GM23338 (cell line): ENCODE data around the gene DBET. TPM values are rescaled to one million over a fixed set of nuclear protein-coding genes. Genes with fewer than 3 reads are reported as not detected.
"Not testable (repeated sequence)": the region's sequence is repeated elsewhere in the genome, so short reads cannot be mapped to it uniquely, and the experiment has no call there.

Source experiments
- ATAC-seq: fragments of 200-7000 bp; cut with Tn5 transposase; 3 replicates; pipeline ENCODE4 v1.9.1; 2020
- DNase-seq: peaks from one replicate; pipeline ENCODE4 v3.0.0-alpha.2; 2015; ENCODE audit warnings: low spot score
- H2AFZ ChIP-seq: fragments of 200-600 bp; sonication (generic); 2 replicates; pipeline ENCODE4 v1.8.0; 2016; ENCODE audit warnings: antibody characterized with exemption, mild to moderate bottlenecking, moderate library complexity
- H3F3A ChIP-seq: fragments of 200-600 bp; sonication (generic); replicated peaks from 2 replicates; pipeline ENCODE4 v1.8.0; 2017; ENCODE audit warnings: antibody characterized with exemption, mixed run types, low read depth
- H3K27ac ChIP-seq: fragments of 200-600 bp; sonication (generic); 2 replicates; pipeline ENCODE4 v1.6.1; 2016; ENCODE audit warnings: low read depth
- H3K27me3 ChIP-seq: fragments of 200-600 bp; sonication (generic); 2 replicates; pipeline ENCODE4 v1.8.0; 2016; ENCODE audit warnings: mild to moderate bottlenecking, mixed run types, moderate library complexity; ENCODE audit not compliant: insufficient read depth
- H3K36me3 ChIP-seq: fragments of 200-600 bp; sonication (generic); 2 replicates; pipeline ENCODE4 v1.8.0; 2016; ENCODE audit warnings: mild to moderate bottlenecking; ENCODE audit not compliant: insufficient read depth
- H3K4me1 ChIP-seq: fragments of 200-600 bp; sonication (generic); 2 replicates; pipeline ENCODE4 v1.8.0; 2016; ENCODE audit warnings: mild to moderate bottlenecking, moderate library complexity; ENCODE audit not compliant: insufficient read depth
- H3K4me2 ChIP-seq: fragments of 200-600 bp; sonication (generic); 2 replicates; pipeline ENCODE4 v1.7.1; 2017; ENCODE audit warnings: mixed run types
- H3K4me3 ChIP-seq: fragments of 200-600 bp; sonication (generic); 2 replicates; pipeline ENCODE4 v1.6.1; 2016; ENCODE audit warnings: mixed run types
- H3K79me2 ChIP-seq: fragments of 200-600 bp; sonication (generic); replicated peaks from 2 replicates; pipeline ENCODE4 v1.8.0; 2017; ENCODE audit warnings: mild to moderate bottlenecking; ENCODE audit not compliant: insufficient read depth
- H3K9me2 ChIP-seq: fragments of 200-600 bp; sonication (generic); 2 replicates; pipeline ENCODE4 v1.8.0; 2017; ENCODE audit not compliant: insufficient read depth
- H4K20me1 ChIP-seq: fragments of 200-600 bp; sonication (generic); replicated peaks from 2 replicates; pipeline ENCODE4 v1.8.0; 2017; ENCODE audit warnings: mild to moderate bottlenecking; ENCODE audit not compliant: insufficient read depth
- H3K27ac Mint-ChIP-seq: 2 replicates; pipeline ENCODE4 v1.8.0; 2020; ENCODE audit warnings: inconsistent platforms, mild to moderate bottlenecking, moderate library complexity, mixed read lengths
- H3K27me3 Mint-ChIP-seq: 3 replicates; pipeline ENCODE4 v1.8.0; 2022; ENCODE audit warnings: low read depth, mild to moderate bottlenecking, moderate library complexity, mixed read lengths, inconsistent platforms; ENCODE audit not compliant: insufficient read depth, poor library complexity
- H3K36me3 Mint-ChIP-seq: 3 replicates; pipeline ENCODE4 v1.8.0; 2021; ENCODE audit warnings: low read depth, mild to moderate bottlenecking, inconsistent platforms, moderate library complexity, mixed read lengths
- H3K4me1 Mint-ChIP-seq: 3 replicates; pipeline ENCODE4 v1.8.0; 2020; ENCODE audit warnings: mild to moderate bottlenecking, inconsistent platforms, mixed read lengths
- H3K4me3 Mint-ChIP-seq: 3 replicates; pipeline ENCODE4 v1.8.0; 2021; ENCODE audit warnings: moderate library complexity, mild to moderate bottlenecking, inconsistent platforms, mixed read lengths
- H3K9me3 Mint-ChIP-seq: 3 replicates; pipeline ENCODE4 v1.8.0; 2020; ENCODE audit warnings: moderate library complexity, mild to moderate bottlenecking, inconsistent platforms, mixed read lengths
- CREB1 ChIP-seq: fragments of 250-450 bp; sonication (Bioruptor Pico); IDR thresholded peaks from 2 replicates; pipeline ENCODE4 v1.5.0; 2020; ENCODE audit warnings: low read depth, mild to moderate bottlenecking, moderate library complexity
- EZH2 ChIP-seq: fragments of 200-600 bp; sonication (generic); IDR thresholded peaks from one replicate; pipeline ENCODE4 v1.8.0; 2017; ENCODE audit warnings: antibody characterized with exemption, mild to moderate bottlenecking, low read depth; ENCODE audit not compliant: unreplicated experiment
- EZH2phosphoT487 ChIP-seq: fragments of 200-600 bp; sonication (generic); IDR thresholded peaks from one replicate; pipeline ENCODE4 v1.8.1; 2018; ENCODE audit warnings: antibody characterized with exemption; ENCODE audit not compliant: unreplicated experiment
- JUNB ChIP-seq: IDR thresholded peaks from one replicate; pipeline ENCODE4 v1.6.1; 2016; ENCODE audit warnings: antibody characterized with exemption; ENCODE audit not compliant: unreplicated experiment
- NANOG ChIP-seq: IDR thresholded peaks from 2 replicates; pipeline ENCODE4 v1.6.1; 2016; ENCODE audit warnings: antibody characterized with exemption, borderline replicate concordance
- POLR2AphosphoS5 ChIP-seq: IDR thresholded peaks from 2 replicates; pipeline ENCODE4 v1.6.1; 2016; ENCODE audit warnings: antibody characterized with exemption, low read depth
- ZNF331 ChIP-seq: fragments of 250-450 bp; sonication (Bioruptor Pico); IDR thresholded peaks from 2 replicates; pipeline ENCODE4 v1.5.0; 2020; ENCODE audit warnings: low read depth, mild to moderate bottlenecking, moderate library complexity
- polyA plus RNA-seq: library from polyadenylated mRNA; unstranded; fragments of >200 nt; fragmentation: Nextera tagmentation; extraction: Ambion mirVana; gene quantifications from 2 replicates; pipeline ENCODE4 v1.2.1, GENCODE V29; 2016
- total RNA-seq: library from RNA; depleted of rRNA; stranded (reverse); fragments of >200 nt; shearing (Covaris generic); gene quantifications from 2 replicates; pipeline ENCODE4 v1.2.3, GENCODE V29; 2014
- TF ChIP-seq, protein P1 (sequence below): IDR thresholded peaks from 2 replicates; pipeline ENCODE4 v1.6.1; 2016; ENCODE audit warnings: antibody characterized with exemption

DBET gene
- total and polyA plus RNA-seq, 2 experiments from 2014 or later = 0.08 TPM; not detected in 1

DNA sequence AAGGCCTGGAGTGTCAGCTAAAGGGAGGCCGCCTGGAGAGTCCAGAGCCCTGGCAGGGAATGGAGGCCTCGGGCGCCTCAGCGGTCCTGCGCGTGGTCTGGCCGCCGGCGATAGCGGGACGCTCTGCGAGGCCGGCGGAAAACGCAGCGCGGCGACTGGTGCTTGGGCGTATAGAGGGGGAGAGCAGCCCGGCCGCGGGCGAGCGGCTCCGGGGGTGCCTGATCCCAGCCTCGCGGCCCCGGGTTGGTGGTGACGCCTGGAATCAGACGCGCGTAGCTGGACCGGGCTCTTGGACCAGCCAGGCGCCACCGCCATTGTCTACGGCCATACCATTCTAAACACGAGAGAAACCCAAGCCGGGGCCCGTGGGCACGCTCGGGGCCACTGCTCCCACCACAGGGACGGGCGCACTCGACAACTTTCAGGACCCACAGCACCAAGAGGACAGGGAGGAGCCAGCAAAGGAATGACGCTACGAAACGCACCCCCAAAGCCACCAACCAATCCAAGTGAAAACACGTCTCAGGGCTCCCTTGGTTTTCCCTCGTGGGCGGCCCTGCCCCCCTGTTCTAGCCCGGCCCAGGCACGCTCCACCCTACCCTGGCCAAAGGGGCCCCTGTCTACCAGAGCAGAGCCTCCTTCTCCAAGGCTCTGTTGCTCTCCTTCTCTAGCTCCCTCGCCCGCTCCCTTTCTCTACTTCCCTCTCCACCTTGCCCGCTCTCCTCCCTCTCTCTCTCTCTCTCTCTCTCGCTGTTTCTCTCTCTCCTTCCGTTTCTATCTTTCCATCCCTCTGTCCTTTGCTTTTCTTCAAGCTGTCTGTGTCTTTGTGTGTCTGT, 45.1 kb upstream of the DBET start:
- no peak overlapping the region for H3K27ac Mint-ChIP-seq
- peaks cover 40% of the 10 kb centered on the region for H3K4me1 Mint-ChIP-seq
- H3K4me3 ChIP-seq = peak overlapping the region; percentile 40; the same call in 1 of the 2 replicates
- no peaks in the 10 kb centered on the region for H3K79me2 ChIP-seq
- H3K36me3 ChIP-seq = no peaks in the 10 kb centered on the region
- peaks cover 76% of the 10 kb centered on the region for H3K27me3 Mint-ChIP-seq
- no peak overlapping the region for H3K27ac ChIP-seq
- H3K27me3 ChIP-seq = peaks cover 87% of the 10 kb centered on the region
- H3K4me1 ChIP-seq = peaks cover 6% of the 10 kb centered on the region
- ATAC-seq (peak; percentile 1; the same call in 2 of the 3 replicates), DNase-seq (peak; percentile 69)
- peak overlapping the region; percentile 75 for H3K4me3 Mint-ChIP-seq
- TF ChIP-seq EZH2 = peak; percentile 87
- TF ChIP-seq, protein P1, sequence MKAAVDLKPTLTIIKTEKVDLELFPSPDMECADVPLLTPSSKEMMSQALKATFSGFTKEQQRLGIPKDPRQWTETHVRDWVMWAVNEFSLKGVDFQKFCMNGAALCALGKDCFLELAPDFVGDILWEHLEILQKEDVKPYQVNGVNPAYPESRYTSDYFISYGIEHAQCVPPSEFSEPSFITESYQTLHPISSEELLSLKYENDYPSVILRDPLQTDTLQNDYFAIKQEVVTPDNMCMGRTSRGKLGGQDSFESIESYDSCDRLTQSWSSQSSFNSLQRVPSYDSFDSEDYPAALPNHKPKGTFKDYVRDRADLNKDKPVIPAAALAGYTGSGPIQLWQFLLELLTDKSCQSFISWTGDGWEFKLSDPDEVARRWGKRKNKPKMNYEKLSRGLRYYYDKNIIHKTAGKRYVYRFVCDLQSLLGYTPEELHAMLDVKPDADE = no peak
- peaks cover 48% of the 10 kb centered on the region for H3K9me3 Mint-ChIP-seq
- H3F3A ChIP-seq = 0 out of 2 replicates have a peak, but pooled peaks cover 2% of the 10 kb centered on the region
- H3K36me3 Mint-ChIP-seq = peaks cover 15% of the 10 kb centered on the region; the same call in 2 of the 3 replicates
- H2AFZ ChIP-seq = no peak overlapping the region
- peaks cover 5% of the 10 kb centered on the region; the same call in 1 of the 2 replicates for H4K20me1 ChIP-seq
- H3K9me2 ChIP-seq = no peaks in the 10 kb centered on the region
- H3K4me2 ChIP-seq = peak overlapping the region; percentile 69

DNA sequence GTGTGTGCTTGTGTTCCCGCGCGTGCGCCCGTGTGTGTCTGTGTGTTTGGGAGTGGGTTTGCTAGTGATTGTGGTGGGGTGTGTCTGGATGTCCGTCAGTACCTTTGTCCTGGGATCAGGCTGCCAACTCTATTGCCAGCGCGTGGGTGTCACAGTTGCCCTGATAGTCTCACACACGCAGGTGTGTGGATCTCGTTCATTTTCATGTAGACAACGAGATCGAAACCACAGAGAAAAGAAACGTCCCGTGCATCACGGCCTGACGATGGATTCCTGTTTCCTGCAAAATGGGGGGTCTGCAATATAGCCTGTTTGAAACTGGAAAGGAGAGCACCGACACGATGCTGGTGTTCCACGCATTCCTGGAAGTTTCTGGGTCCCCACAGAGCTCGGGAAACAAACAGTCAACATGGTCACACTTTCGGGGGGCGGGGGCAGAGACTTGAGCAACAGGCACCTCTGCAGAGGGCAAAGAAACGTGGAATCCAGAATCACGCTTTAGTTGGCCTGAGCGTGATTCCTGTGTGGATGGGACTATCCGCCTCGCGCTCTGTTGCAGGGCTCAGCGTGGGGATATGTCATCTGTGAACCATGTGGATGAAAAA, 44.3 kb upstream of the DBET start:
- Mint-ChIP-seq H3K4me3 (peak overlapping the region; percentile 75), H3K4me1 (peaks cover 40% of the 10 kb centered on the region), H3K9me3 (peaks cover 45% of the 10 kb centered on the region), H3K36me3 (peaks cover 12% of the 10 kb centered on the region; the same call in 2 of the 3 replicates), H3K27me3 (peaks cover 72% of the 10 kb centered on the region)
- not testable (repeated sequence) for H2AFZ ChIP-seq, H3K36me3 ChIP-seq, ATAC-seq, H3K27ac Mint-ChIP-seq, H3F3A ChIP-seq, H4K20me1 ChIP-seq, H3K79me2 ChIP-seq, H3K9me2 ChIP-seq, H3K4me1 ChIP-seq, DNase-seq, H3K27ac ChIP-seq
- Histone ChIP-seq H3K27me3 (peaks cover 83% of the 10 kb centered on the region), H3K4me3 (peak overlapping the region; percentile 74), H3K4me2 (peak overlapping the region; percentile 87; the same call in 1 of the 2 replicates)

DNA sequence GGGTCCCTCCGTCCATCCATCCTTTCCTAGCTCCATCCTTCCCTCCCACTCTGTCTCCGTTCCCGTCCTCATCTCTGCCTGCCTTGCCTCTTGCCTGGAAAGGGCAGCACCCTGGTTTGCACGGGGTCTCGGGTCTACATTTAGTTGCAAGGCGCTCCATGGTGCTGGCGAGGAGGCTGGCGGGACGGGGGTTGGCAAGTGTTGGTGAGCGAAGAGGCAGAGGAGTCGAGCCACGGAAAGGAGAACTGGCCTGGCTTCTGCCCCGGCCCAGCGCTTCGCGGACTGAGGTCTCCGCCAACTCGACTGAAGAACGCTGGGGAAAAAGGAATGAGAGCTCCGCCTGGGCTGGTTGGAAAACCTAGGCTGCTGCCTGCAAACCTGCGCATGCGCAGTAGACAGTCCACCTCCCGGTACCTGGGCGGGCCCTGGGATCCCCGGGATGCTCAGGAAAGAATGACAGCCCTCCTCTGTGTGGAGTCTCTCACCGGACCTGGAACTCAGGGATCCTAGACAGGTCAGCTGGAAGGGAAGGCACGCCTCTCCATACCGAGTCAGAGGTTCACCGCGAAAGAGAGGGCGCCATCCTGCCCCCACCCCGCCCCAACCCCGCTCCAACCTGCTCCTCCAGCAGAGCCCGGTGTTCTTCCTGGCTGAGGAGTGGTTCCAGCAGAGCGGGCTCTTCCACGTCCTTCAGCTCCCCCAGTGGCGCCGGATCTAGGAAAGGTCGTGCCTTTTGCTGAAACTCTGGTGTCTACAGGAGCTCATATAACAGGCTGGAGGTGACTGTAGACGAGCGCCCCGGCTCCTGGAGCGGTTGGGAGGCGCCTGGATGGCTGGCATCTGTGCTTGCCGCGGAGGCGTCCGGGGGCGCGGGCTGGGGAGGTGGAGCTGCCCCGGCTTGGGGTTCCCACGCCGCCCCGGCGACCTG, 43.2 kb upstream of the DBET start:
- Histone ChIP-seq H3K4me3 (peak overlapping the region; percentile 74), H3F3A (0 out of 2 replicates have a peak, but pooled peaks cover 2% of the 10 kb centered on the region), H4K20me1 (peaks cover 5% of the 10 kb centered on the region; the same call in 1 of the 2 replicates), H3K27ac (no peak overlapping the region), H3K79me2 (no peaks in the 10 kb centered on the region), H3K9me2 (no peaks in the 10 kb centered on the region), H2AFZ (0 out of 2 replicates have a peak overlapping the region, but pooled peaks have one; percentile 76), H3K27me3 (peaks cover 77% of the 10 kb centered on the region), H3K36me3 (no peaks in the 10 kb centered on the region), H3K4me1 (peaks cover 3% of the 10 kb centered on the region; the same call in 1 of the 2 replicates), H3K4me2 (peak overlapping the region; percentile 87)
- DNase-seq (peak; percentile 92), ATAC-seq (peak; percentile 30)
- Mint-ChIP-seq H3K9me3 (peaks cover 38% of the 10 kb centered on the region), H3K27ac (no peak overlapping the region), H3K36me3 (peaks cover 12% of the 10 kb centered on the region; the same call in 2 of the 3 replicates), H3K27me3 (peaks cover 63% of the 10 kb centered on the region), H3K4me1 (peaks cover 36% of the 10 kb centered on the region), H3K4me3 (peak overlapping the region; percentile 75)
- TF ChIP-seq NANOG (no peak), POLR2AphosphoS5 (no peak), EZH2phosphoT487 (peak; percentile 64), ZNF331 (CRISPR knock-in tag) (no peak), EZH2 (peak; percentile 98), JUNB (no peak), CREB1 (CRISPR knock-in tag) (no peak)
- TF ChIP-seq, protein P1 = no peak

DNA sequence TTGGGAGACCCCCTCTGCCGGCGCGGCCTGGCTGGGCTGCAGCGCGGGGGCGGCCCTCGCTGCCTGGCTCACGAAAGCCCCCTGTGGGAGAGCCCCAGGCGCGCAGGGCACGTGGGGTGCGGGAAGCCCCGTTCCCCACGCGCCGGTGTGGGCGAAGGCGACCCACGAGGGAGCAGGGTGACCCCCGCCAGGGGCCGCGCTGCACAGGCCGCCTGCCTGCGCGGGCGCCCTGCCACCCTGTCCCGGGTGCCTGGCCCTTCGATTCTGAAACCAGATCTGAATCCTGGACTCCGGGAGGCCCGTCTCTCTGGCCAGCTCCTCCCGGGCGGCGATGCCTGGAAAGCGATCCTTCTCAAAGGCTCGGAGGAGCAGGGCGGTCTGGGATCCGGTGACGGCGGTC, 42.3 kb upstream of the DBET start:
- not testable (repeated sequence) for H3K27ac Mint-ChIP-seq, H3K36me3 Mint-ChIP-seq, H3K4me3 ChIP-seq, ATAC-seq, H3K9me2 ChIP-seq, H3K27ac ChIP-seq, H3K4me3 Mint-ChIP-seq, DNase-seq, H2AFZ ChIP-seq, H3F3A ChIP-seq, H3K79me2 ChIP-seq, H4K20me1 ChIP-seq, H3K4me1 ChIP-seq, H3K4me2 ChIP-seq, H3K36me3 ChIP-seq
- H3K27me3 ChIP-seq = peaks cover 71% of the 10 kb centered on the region
- Mint-ChIP-seq H3K9me3 (peaks cover 29% of the 10 kb centered on the region), H3K27me3 (peaks cover 54% of the 10 kb centered on the region), H3K4me1 (peaks cover 27% of the 10 kb centered on the region)
